Testis (tissue), 2 donors: Measurements from ENCODE around the gene SPECC1L.

ENCODE experiments used
- POLR2A ChIP-seq: fragments of 450-650 bp; IDR thresholded peaks from one replicate; pipeline ENCODE4 v1.6.1; 2017; ENCODE audit warnings: antibody characterized with exemption, mild to moderate bottlenecking, moderate library complexity
- TF ChIP-seq, protein P1 (sequence below), 3 experiments: fragments of 450-650 bp in 2 of 3; fragments of 200-600 bp in 1 of 3; sonication (generic) in 1 of 3; IDR thresholded peaks; one replicate each; pipeline ENCODE4 v1.5.1; 2016 to 2019; ENCODE audit warnings: antibody characterized with exemption in 3 of 3, mild to moderate bottlenecking in 2 of 3, moderate library complexity in 1 of 3

GRCh38 chr22:24431309-24432034, 160.8 kb downstream of the SPECC1L start:
- TF ChIP-seq, protein P1, sequence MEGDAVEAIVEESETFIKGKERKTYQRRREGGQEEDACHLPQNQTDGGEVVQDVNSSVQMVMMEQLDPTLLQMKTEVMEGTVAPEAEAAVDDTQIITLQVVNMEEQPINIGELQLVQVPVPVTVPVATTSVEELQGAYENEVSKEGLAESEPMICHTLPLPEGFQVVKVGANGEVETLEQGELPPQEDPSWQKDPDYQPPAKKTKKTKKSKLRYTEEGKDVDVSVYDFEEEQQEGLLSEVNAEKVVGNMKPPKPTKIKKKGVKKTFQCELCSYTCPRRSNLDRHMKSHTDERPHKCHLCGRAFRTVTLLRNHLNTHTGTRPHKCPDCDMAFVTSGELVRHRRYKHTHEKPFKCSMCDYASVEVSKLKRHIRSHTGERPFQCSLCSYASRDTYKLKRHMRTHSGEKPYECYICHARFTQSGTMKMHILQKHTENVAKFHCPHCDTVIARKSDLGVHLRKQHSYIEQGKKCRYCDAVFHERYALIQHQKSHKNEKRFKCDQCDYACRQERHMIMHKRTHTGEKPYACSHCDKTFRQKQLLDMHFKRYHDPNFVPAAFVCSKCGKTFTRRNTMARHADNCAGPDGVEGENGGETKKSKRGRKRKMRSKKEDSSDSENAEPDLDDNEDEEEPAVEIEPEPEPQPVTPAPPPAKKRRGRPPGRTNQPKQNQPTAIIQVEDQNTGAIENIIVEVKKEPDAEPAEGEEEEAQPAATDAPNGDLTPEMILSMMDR (IDR thresholded peaks at IDR 0.05), result no peak
- no peak for TF ChIP-seq POLR2A
